WI38 (cell line): ENCODE results near the gene ANGPT4.
"Not testable (repeated sequence)": the region's sequence is repeated elsewhere in the genome, so short reads cannot be mapped to it uniquely, and the experiment has no call there.

ENCODE experiments used
- H3K4me3 ChIP-seq: 2 replicates; pipeline ENCODE4 v1.5.1; 2011; ENCODE audit warnings: low read depth, mild to moderate bottlenecking, control low read depth, low read length
- TF ChIP-seq, protein P1 (sequence below): IDR thresholded peaks from 2 replicates; pipeline ENCODE4 v1.5.1; 2012; ENCODE audit warnings: low read depth, mild to moderate bottlenecking, control low read depth, low read length

Gene ANGPT4

DNA sequence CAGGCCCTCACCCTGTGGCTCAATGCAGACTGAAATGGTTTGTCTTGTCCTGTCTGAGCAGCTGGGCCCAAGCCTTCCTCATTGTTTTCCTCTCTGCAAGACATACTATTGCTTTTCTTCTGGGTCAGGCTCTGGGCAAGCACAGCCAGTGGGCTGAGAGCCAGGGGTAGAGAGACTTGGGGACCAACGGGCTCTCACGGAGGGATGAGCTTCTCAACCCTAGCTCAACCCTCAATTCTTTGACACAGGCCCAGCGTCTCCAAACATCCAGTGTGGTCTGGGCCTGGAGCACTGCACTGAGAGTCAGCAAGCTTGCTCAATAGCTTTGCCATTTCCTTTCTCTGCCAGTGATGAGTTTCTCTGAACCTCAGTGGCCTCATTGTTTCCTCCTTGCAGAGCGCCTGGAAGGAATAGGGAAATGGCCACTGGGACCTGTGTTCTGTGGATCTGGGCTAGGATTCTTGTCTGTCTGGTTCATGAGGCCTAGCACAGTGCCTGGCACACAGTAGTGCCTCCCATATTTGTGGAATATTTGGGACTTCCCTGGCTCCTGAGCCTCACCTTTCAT, 9.3 kb downstream of the ANGPT4 start:
- TF ChIP-seq, protein P1, sequence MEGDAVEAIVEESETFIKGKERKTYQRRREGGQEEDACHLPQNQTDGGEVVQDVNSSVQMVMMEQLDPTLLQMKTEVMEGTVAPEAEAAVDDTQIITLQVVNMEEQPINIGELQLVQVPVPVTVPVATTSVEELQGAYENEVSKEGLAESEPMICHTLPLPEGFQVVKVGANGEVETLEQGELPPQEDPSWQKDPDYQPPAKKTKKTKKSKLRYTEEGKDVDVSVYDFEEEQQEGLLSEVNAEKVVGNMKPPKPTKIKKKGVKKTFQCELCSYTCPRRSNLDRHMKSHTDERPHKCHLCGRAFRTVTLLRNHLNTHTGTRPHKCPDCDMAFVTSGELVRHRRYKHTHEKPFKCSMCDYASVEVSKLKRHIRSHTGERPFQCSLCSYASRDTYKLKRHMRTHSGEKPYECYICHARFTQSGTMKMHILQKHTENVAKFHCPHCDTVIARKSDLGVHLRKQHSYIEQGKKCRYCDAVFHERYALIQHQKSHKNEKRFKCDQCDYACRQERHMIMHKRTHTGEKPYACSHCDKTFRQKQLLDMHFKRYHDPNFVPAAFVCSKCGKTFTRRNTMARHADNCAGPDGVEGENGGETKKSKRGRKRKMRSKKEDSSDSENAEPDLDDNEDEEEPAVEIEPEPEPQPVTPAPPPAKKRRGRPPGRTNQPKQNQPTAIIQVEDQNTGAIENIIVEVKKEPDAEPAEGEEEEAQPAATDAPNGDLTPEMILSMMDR = no peak

GRCh38 chr20:906001-906520, 10.1 kb downstream of the ANGPT4 start:
- TF ChIP-seq, protein P1 = no peak
- no peak overlapping the region for H3K4me3 ChIP-seq

More for the DNA sequence above, 9.3 kb downstream of the ANGPT4 start:
- no peak overlapping the region for H3K4me3 ChIP-seq

DNA sequence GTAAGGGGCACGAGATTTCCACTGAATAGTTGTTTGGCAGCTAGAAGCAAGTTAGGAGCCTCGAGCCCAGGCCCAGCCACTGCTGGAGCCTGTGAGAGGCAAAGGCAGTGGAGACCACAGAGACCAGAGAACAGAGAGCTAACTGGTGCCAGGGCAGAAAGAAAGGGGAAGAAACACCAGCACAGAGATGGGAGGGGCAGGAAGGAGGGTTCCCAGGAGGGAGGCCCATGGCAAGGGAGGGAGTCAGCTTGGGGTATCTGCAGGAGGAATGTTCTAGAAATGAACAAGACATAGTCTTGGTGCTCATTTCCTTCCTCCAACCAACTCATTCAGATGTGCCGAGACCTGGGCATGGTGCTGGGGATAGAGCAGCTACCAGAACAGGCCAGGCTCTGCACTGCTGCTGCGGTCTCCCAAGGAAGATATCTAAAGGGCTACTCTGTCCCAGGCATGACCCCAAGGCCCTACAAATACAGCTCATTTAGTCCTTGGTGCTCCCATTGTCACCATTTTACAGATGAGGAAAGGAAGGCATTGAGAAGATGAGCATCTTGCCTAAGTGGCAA, 10.7 kb downstream of the ANGPT4 start:
- no peak overlapping the region for H3K4me3 ChIP-seq
- TF ChIP-seq, protein P1 = no peak

DNA sequence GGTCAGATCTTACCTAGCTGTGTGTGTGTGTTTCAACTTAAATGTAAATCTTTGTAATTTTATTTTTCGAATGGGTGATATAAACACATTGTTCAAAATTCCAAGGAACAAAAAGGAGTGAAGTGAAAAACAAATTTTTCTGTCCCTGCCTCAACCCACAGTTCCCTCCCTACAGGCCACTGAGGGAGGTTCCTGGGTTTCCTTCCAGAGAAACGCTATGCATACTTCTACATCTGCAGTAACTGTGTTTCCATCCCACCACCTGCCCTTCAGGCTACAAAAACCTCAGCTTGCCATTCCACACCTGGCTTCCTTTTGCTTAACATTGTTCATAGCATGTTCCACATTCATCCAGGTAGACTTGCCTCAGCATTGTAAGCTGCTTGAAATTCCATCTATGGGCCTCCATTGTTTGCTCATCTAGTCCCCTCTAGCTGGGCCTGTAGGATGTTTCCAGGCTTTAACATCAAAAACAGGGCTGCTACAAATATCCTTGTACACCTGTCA, 12.0 kb downstream of the ANGPT4 start:
- TF ChIP-seq, protein P1 = no peak

DNA sequence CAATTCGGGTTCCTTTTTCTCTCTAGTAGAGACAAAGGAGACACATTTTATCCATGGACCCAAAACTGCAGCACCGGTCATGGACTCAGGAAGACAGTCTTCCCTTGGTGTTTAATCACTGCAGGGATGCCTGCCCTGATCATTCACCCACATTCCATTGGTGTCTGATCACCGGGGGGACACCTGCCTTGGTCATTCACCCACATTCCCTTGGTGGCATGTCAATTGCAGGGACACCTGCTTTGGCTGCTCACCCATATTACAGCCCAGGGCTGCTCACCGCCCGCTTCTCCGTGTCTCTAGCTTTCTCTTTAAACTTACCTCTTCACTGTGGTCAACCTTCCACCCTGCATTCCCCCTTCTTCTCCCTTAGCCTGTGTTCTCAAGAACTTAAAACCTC, 18.7 kb downstream of the ANGPT4 start:
- H3K4me3 ChIP-seq = not testable (repeated sequence)

More for the DNA sequence above, 12.0 kb downstream of the ANGPT4 start:
- H3K4me3 ChIP-seq = no peak overlapping the region

DNA sequence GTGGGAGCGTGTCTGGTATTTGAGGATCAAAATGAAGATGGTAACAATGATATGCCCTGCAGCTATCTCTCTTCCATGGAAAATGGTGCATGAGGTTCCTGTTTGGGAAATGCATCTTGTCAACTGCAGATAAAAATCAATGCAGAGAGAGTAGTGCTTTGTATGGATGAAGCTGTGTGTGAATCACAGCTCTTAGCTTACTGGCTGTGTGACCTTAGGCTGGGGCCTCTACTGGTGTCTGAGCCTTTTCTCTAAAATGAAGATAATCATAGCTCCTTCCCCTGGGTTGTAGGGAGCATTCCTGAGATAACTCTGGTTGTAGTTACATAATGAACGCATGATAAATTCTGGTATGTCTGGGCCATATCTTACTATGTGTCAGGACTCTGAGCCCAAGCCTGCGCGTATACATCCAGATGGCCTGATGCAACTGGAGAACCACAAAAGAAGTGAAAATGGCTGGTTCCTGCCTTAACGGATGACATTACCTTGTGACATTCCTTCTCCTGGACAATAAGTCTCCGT, 19.6 kb downstream of the ANGPT4 start:
- TF ChIP-seq, protein P1 = no peak
- H3K4me3 ChIP-seq = no peak overlapping the region

- H3K4me3 ChIP-seq = not testable (repeated sequence)
Measured at GRCh38 chr20:892371-892770, 23.8 kb downstream of the ANGPT4 start.

DNA sequence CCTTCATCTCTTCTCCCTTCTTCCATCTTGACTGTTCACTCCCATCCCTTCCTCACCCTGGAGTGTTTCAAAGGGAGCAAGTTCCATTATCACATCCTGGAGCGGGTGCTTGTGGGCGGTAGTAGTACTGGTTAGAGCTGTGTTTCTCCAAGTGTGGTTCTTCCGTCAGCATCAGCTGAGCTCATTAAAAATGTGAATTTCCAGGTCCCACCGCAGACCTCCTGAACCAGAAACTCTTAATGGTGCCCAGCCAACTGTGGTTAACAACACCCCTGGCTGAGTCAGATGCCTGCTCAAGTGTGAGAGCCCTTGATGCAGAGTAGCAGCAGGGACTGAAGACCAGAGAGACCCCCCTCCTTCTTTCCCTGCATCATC, 24.4 kb downstream of the ANGPT4 start:
- no peak overlapping the region for H3K4me3 ChIP-seq
- TF ChIP-seq, protein P1 = no peak
